HEK293T (cell line): ENCODE data around the gene MLH3.

ENCODE experiments used
- ARNT ChIP-seq: fragments of 450-650 bp; IDR thresholded peaks from 2 replicates; pipeline ENCODE4 v1.6.1; 2017; ENCODE audit warnings: mild to moderate bottlenecking
- ELF4 ChIP-seq: fragments of 450-650 bp; IDR thresholded peaks from 2 replicates; pipeline ENCODE4 v1.6.1; 2017; ENCODE audit warnings: antibody characterized with exemption
- FOXK2 ChIP-seq: fragments of 450-650 bp; IDR thresholded peaks from 2 replicates; pipeline ENCODE4 v1.6.1; 2016; ENCODE audit warnings: mild to moderate bottlenecking
- FOXM1 ChIP-seq: fragments of 450-650 bp; IDR thresholded peaks from 2 replicates; pipeline ENCODE4 v1.6.1; 2017; ENCODE audit warnings: mild to moderate bottlenecking, borderline replicate concordance
- LEF1 ChIP-seq: fragments of 450-650 bp; IDR thresholded peaks from 2 replicates; pipeline ENCODE4 v1.6.1; 2017; ENCODE audit warnings: mild to moderate bottlenecking, borderline replicate concordance
- NFRKB ChIP-seq: fragments of 450-650 bp; IDR thresholded peaks from 2 replicates; pipeline ENCODE4 v1.6.1; 2016; ENCODE audit warnings: mild to moderate bottlenecking, moderate library complexity
- PKNOX1 ChIP-seq: fragments of 450-650 bp; IDR thresholded peaks from 2 replicates; pipeline ENCODE4 v1.6.1; 2016
- SP1 ChIP-seq: fragments of 450-650 bp; IDR thresholded peaks from 2 replicates; pipeline ENCODE4 v1.6.1; 2017
- ZNF384 ChIP-seq: fragments of 450-650 bp; IDR thresholded peaks from 2 replicates; pipeline ENCODE4 v1.6.1; 2016

DNA sequence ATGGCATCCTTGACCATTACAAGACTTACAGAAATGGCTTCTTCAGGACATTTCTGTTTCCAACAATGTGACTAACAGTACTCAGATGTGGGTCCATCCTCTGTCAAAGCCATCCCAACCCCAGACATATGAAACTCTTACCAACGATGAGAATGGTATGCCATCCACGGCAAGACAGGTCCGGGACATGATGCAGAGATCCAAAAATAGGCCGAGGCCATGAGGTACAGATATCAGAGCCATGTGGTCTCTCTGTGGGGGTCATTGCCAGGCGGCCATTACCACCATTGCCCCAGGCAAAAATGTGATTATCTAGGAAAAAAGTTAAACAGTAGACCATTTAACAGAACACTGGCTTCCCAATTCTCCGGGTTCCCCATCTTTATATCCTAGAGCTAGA, 45.7 kb upstream of the MLH3 start:
- TF ChIP-seq PKNOX1 (no peak), FOXK2 (no peak), LEF1 (no peak), SP1 (no peak), ELF4 (no peak), NFRKB (no peak), ARNT (no peak), FOXM1 (no peak), ZNF384 (no peak)
